Stimulated activated CD8-positive, alpha-beta memory T cell treated with anti-CD3 and anti-CD28 coated beads, Interleukin-15, amount 100 ng/mL, for 4 hours (primary cell): ENCODE measurements around the gene RGS9BP.
"Not testable (repeated sequence)": the region's sequence is repeated elsewhere in the genome, so short reads cannot be mapped to it uniquely, and the experiment has no call there.

ENCODE experiments used
- DNase-seq, 2 donors: peaks; one replicate each; pipeline ENCODE4 v3.0.0-alpha.2; 2020; ENCODE audit warnings: low read depth in 2 of 2

The RGS9BP gene

GRCh38 chr19:32671883-32672593 lies 3.6 kb upstream of the RGS9BP start:
- no peak for DNase-seq

GRCh38 chr19:32672841-32673240 lies 2.8 kb upstream of the RGS9BP start:
- no peak for DNase-seq

GRCh38 chr19:32673573-32673972 lies 2.1 kb upstream of the RGS9BP start:
- no peak for DNase-seq

- no peak for DNase-seq
Observed at GRCh38 chr19:32674153-32674930, 1.3 kb upstream of the RGS9BP start.

- DNase-seq = peak; percentile 95
Observed at GRCh38 chr19:32674931-32675719, 523 bp upstream of the RGS9BP start, which contains the start of gene ANKRD27. TSS of gene ANKRD27 (minus strand) at chr19:32675180. CDS start at chr19:32659015, 16,165 bp downstream.

GRCh38 chr19:32676186-32676894 lies 692 bp downstream of the RGS9BP start:
- no peak for DNase-seq

- DNase-seq = no peak
Observed at GRCh38 chr19:32676895-32677359, 1.3 kb downstream of the RGS9BP start.

- DNase-seq = no peak
Observed at GRCh38 chr19:32677657-32678056, 2.0 kb downstream of the RGS9BP start.

- no peak for DNase-seq
Observed at GRCh38 chr19:32680986-32681385, 5.3 kb downstream of the RGS9BP start.

GRCh38 chr19:32682317-32682716 lies 6.7 kb downstream of the RGS9BP start:
- DNase-seq = no peak

GRCh38 chr19:32686847-32687475 lies 11.3 kb downstream of the RGS9BP start:
- DNase-seq = no peak

GRCh38 chr19:32687681-32688080 lies 12.0 kb downstream of the RGS9BP start:
- DNase-seq = no peak

- DNase-seq = no peak
Observed at GRCh38 chr19:32688311-32688710, 12.7 kb downstream of the RGS9BP start.

- peak; percentile 56 to 61 for DNase-seq
Observed at GRCh38 chr19:32691291-32691951, 15.8 kb downstream of the RGS9BP start, which contains the start of gene NUDT19. TSS of gene NUDT19 (plus strand) at chr19:32691821. CDS start at chr19:32691961, 140 bp downstream.

- DNase-seq = peak in 1 of 2 donors; percentile 16
Observed at GRCh38 chr19:32691952-32692726, 16.5 kb downstream of the RGS9BP start.

GRCh38 chr19:32692727-32693061 lies 17.0 kb downstream of the RGS9BP start:
- DNase-seq = no peak

GRCh38 chr19:32693151-32694108 lies 17.8 kb downstream of the RGS9BP start:
- peak in 1 of 2 donors; percentile 6 for DNase-seq

GRCh38 chr19:32694316-32694715 lies 18.7 kb downstream of the RGS9BP start:
- not testable (repeated sequence) for DNase-seq
